DND-41 (cell line): ENCODE data around the gene PAM16.

Source experiments
- ATAC-seq: fragments of 200-7000 bp; cut with Tn5 transposase; 3 replicates; pipeline ENCODE4 v1.9.1; 2021; ENCODE audit warnings: low read depth; ENCODE audit not compliant: insufficient read depth
- DNase-seq: peaks from one replicate; pipeline ENCODE4 v3.0.0-alpha.2; 2020
- H2AFZ ChIP-seq: 2 replicates; pipeline ENCODE4 v1.6.0; 2012; ENCODE audit warnings: low read depth, low read length
- H3K27ac ChIP-seq: 2 replicates; pipeline ENCODE4 v1.5.1; 2012; ENCODE audit warnings: low read length, inconsistent platforms
- H3K27me3 ChIP-seq: fragments of 200-600 bp; sonication (generic); 2 replicates; pipeline ENCODE4 v1.6.0; 2012; ENCODE audit warnings: low read length, mild to moderate bottlenecking, inconsistent platforms; ENCODE audit not compliant: insufficient read depth, poor library complexity
- H3K36me3 ChIP-seq: 2 replicates; pipeline ENCODE4 v1.5.1; 2012; ENCODE audit warnings: low read length, inconsistent platforms; ENCODE audit not compliant: insufficient read depth
- H3K4me1 ChIP-seq: 2 replicates; pipeline ENCODE4 v1.5.1; 2012; ENCODE audit warnings: mild to moderate bottlenecking, low read length; ENCODE audit not compliant: insufficient read depth
- H3K4me2 ChIP-seq: 2 replicates; pipeline ENCODE4 v1.6.0; 2012; ENCODE audit warnings: mild to moderate bottlenecking, moderate library complexity, low read length, inconsistent platforms; ENCODE audit not compliant: insufficient read depth
- H3K4me3 ChIP-seq, 2 experiments: fragments of 200-600 bp in 1 of 2; shearing (Covaris generic) in 1 of 2; 2 replicates each; pipeline ENCODE4 v1.5.1; 2012 to 2016; ENCODE audit warnings: inconsistent platforms in 2 of 2, low read length in 2 of 2, mild to moderate bottlenecking in 2 of 2, low read depth in 1 of 2, moderate library complexity in 1 of 2
- H3K79me2 ChIP-seq: 2 replicates; pipeline ENCODE4 v1.6.0; 2012; ENCODE audit warnings: low read length, inconsistent platforms; ENCODE audit not compliant: insufficient read depth
- H3K9ac ChIP-seq: 2 replicates; pipeline ENCODE4 v1.6.0; 2012; ENCODE audit warnings: low read depth, mild to moderate bottlenecking, inconsistent platforms, low read length, moderate library complexity
- H3K9me3 ChIP-seq: 2 replicates; pipeline ENCODE4 v1.5.1; 2012; ENCODE audit warnings: low read length, moderate library complexity, mild to moderate bottlenecking, inconsistent platforms; ENCODE audit not compliant: insufficient read depth, severe bottlenecking
- H4K20me1 ChIP-seq: 2 replicates; pipeline ENCODE4 v1.6.0; 2012; ENCODE audit warnings: low read length; ENCODE audit not compliant: insufficient read depth
- CTCF ChIP-seq: IDR thresholded peaks from 2 replicates; pipeline ENCODE4 v1.5.1; 2012; ENCODE audit warnings: borderline replicate concordance, low read length, moderate library complexity, mild to moderate bottlenecking; ENCODE audit not compliant: poor library complexity, severe bottlenecking; ENCODE audit errors: extremely low read depth
- EZH2 ChIP-seq: IDR thresholded peaks from 3 replicates; pipeline ENCODE4 v1.6.1; 2012; ENCODE audit warnings: borderline replicate concordance, low read depth, mild to moderate bottlenecking, moderate library complexity, low read length, inconsistent platforms; ENCODE audit not compliant: severe bottlenecking

PAM16 gene

GRCh38 chr16:4328782-4329775 lies 22.0 kb downstream of the PAM16 start:
- Histone ChIP-seq H4K20me1 (peaks cover 21% of the 10 kb centered on the region), H3K4me1 (no peaks in the 10 kb centered on the region), H3K9me3 (no peaks in the 10 kb centered on the region), H3K79me2 (no peaks in the 10 kb centered on the region), H3K4me3 (no peak overlapping the region), H3K36me3 (no peaks in the 10 kb centered on the region), H3K27ac (no peak overlapping the region), H2AFZ (no peak overlapping the region), H3K4me2 (no peak overlapping the region), H3K27me3 (no peaks in the 10 kb centered on the region), H3K9ac (no peak overlapping the region)
- TF ChIP-seq CTCF (no peak), EZH2 (no peak)
- no peak for ATAC-seq
- DNase-seq = no peak

GRCh38 chr16:4328046-4328781 lies 22.9 kb downstream of the PAM16 start:
- H3K9me3 ChIP-seq = no peaks in the 10 kb centered on the region
- peaks cover 21% of the 10 kb centered on the region for H4K20me1 ChIP-seq
- H2AFZ ChIP-seq = no peak overlapping the region
- no peaks in the 10 kb centered on the region for H3K27me3 ChIP-seq
- H3K79me2 ChIP-seq = no peaks in the 10 kb centered on the region
- no peak overlapping the region for H3K4me2 ChIP-seq
- no peak overlapping the region for H3K9ac ChIP-seq
- no peak for DNase-seq
- TF ChIP-seq CTCF = no peak
- no peak for TF ChIP-seq EZH2
- no peaks in the 10 kb centered on the region for H3K36me3 ChIP-seq
- no peak for ATAC-seq
- no peaks in the 10 kb centered on the region for H3K4me1 ChIP-seq
- no peak overlapping the region for H3K27ac ChIP-seq
- H3K4me3 ChIP-seq = no peak overlapping the region

GRCh38 chr16:4327386-4328045 lies 23.6 kb downstream of the PAM16 start:
- TF ChIP-seq CTCF = no peak
- H3K36me3 ChIP-seq = no peaks in the 10 kb centered on the region
- H3K79me2 ChIP-seq = no peaks in the 10 kb centered on the region
- no peaks in the 10 kb centered on the region for H3K9me3 ChIP-seq
- no peak overlapping the region for H3K9ac ChIP-seq
- ATAC-seq (no peak), DNase-seq (no peak)
- H3K27me3 ChIP-seq = no peaks in the 10 kb centered on the region
- H3K4me3 ChIP-seq = no peak overlapping the region
- peaks cover 23% of the 10 kb centered on the region for H4K20me1 ChIP-seq
- no peak overlapping the region for H2AFZ ChIP-seq
- no peak overlapping the region for H3K27ac ChIP-seq
- H3K4me1 ChIP-seq = no peaks in the 10 kb centered on the region
- H3K4me2 ChIP-seq = no peak overlapping the region
